ENCODE results near the gene MAP4K1. TPM values are rescaled to one million over a fixed set of nuclear protein-coding genes. Genes with fewer than 3 reads are reported as not detected.

MAP4K1 gene
- total and polyA plus RNA-seq, 2 of the 13 experiments (the other 11 are each of a cell fraction or from before 2014, with no cell fraction given), result 0.24 to 0.89 TPM

- TF ChIP-seq CTCF (CRISPR knock-in tag; IDR thresholded peaks at IDR 0.05) (no peak), ZNF329 (CRISPR knock-in tag; IDR thresholded peaks at IDR 0.05; ENCODE audit: low read depth) (no peak; the same call in 1 of the 2 replicates), ZHX2 (IDR thresholded peaks at IDR 0.05; ENCODE audit: low read depth) (0 out of 2 replicates have a peak, but pooled peaks have one; percentile 55), ZHX2 (CRISPR knock-in tag; IDR thresholded peaks at IDR 0.05; ENCODE audit: borderline replicate concordance) (no peak), ZNF562 (CRISPR knock-in tag; IDR thresholded peaks at IDR 0.05; ENCODE audit: borderline replicate concordance) (no peak), GFI1 (CRISPR knock-in tag; IDR thresholded peaks at IDR 0.05; ENCODE audit: borderline replicate concordance) (no peak), TMF1 (CRISPR knock-in tag; IDR thresholded peaks at IDR 0.05; ENCODE audit: low read depth) (no peak), ZNF597 (CRISPR knock-in tag; IDR thresholded peaks at IDR 0.05) (no peak), MZF1 (CRISPR knock-in tag; IDR thresholded peaks at IDR 0.05; ENCODE audit: borderline replicate concordance) (no peak), ZNF691 (CRISPR knock-in tag; IDR thresholded peaks at IDR 0.05; ENCODE audit: borderline replicate concordance, low read depth) (no peak), MEIS2 (CRISPR knock-in tag; IDR thresholded peaks at IDR 0.05) (peak; percentile 98; the same call in 1 of the 2 replicates), ZNF616 (CRISPR knock-in tag; IDR thresholded peaks at IDR 0.05; ENCODE audit: low read depth) (no peak), GZF1 (CRISPR knock-in tag; IDR thresholded peaks at IDR 0.05) (no peak), PPARG (CRISPR knock-in tag; conservative IDR thresholded peaks at IDR 0.05) (no peak), PAF1 (CRISPR knock-in tag; IDR thresholded peaks at IDR 0.05) (no peak), SMYD3 (CRISPR knock-in tag; IDR thresholded peaks at IDR 0.05) (no peak), MXD1 (CRISPR knock-in tag; IDR thresholded peaks at IDR 0.05) (no peak; the same call in 1 of the 2 replicates)
Measured at GRCh38 chr19:38618590-38619360, 1.0 kb upstream of the MAP4K1 start, which contains the start of gene EIF3K (continued).

Data from HepG2 (cell line).